G401 (cell line): ENCODE data around the gene MYOM1. TPM values are rescaled to one million over a fixed set of nuclear protein-coding genes. Genes with fewer than 3 reads are reported as not detected.
A peak's percentile ranks its signal among the peaks of the same experiment; 100 is the strongest.
"Not testable (repeated sequence)": the region's sequence is repeated elsewhere in the genome, so short reads cannot be mapped to it uniquely, and the experiment has no call there.

Source experiments
- DNase-seq: peaks from one replicate; pipeline ENCODE4 v3.0.0-alpha.2; 2015; ENCODE audit warnings: low spot score
- in situ Hi-C: cut with HindIII; loops from 2 replicates; pipeline ENCODE4 v1.10.0; 2016; ENCODE audit warnings: low sequenced_read_pairs, mixed read lengths
- total RNA-seq: library from RNA; depleted of rRNA; stranded (reverse); fragments of >200 nt; shearing (Covaris generic); gene quantifications from 2 replicates; pipeline ENCODE4 v1.2.3, GENCODE V29; 2014

Gene MYOM1
- total RNA-seq, 1 experiment from 2014 or later = 0.17 TPM

DNA sequence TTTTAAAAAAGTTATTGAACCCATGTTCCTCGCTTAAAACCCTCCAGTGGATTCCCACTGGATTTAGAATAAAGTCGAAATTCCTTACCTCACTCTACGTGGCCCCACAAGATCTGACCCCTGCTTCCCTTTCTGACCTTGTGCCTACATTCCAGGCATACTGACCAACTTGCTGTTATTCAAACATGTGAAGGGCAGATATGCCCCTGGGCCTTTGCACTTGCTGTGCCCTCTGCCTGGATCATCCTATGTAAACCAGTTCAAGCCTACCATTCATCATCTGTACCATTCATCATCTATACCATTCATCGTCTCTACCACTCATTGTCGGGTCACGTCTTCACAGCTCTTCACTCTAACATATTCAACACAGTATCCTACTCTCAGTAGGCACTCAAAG, 165.6 kb downstream of the MYOM1 start:
- in situ Hi-C loops = no loop called here
- no peak for DNase-seq

DNA sequence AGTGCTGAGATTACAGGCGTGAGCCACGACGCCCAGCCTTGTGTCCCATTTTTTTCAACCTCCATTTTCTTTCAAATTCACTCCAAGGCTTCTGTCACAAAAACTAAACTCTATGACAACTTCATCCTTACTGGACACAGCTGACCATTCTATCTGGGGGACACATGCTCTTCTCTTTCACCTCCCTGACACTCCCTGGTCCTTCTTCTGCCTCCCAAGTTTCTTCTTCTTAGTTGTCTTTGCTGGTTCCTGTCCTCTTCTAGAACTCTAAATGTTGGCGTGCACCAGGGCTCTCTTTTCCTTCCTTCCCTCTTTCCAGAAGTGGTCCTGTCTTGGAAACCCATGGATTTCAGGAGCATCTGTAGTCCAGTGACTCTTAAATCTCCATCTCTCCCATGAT, 166.7 kb downstream of the MYOM1 start:
- DNase-seq = no peak
- in situ Hi-C loops = no loop called here

DNA sequence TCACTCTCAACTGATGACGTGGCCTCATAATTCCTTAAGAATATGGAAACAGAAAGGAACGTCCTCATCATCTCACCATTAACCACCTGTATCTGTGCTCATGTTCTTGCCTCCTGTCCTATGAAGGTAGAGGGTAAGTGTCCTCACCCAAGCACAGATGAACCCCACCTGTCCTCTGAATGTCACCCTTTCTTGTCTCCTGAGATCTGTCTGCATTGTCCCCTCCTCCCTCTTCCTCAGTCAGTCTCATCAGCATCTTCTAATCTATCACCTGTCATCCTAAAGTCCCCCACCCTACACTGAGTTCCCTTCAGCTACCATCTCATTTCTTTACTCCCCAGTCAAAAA, 167.4 kb downstream of the MYOM1 start:
- no peak for DNase-seq
- in situ Hi-C loops = no loop called here

DNA sequence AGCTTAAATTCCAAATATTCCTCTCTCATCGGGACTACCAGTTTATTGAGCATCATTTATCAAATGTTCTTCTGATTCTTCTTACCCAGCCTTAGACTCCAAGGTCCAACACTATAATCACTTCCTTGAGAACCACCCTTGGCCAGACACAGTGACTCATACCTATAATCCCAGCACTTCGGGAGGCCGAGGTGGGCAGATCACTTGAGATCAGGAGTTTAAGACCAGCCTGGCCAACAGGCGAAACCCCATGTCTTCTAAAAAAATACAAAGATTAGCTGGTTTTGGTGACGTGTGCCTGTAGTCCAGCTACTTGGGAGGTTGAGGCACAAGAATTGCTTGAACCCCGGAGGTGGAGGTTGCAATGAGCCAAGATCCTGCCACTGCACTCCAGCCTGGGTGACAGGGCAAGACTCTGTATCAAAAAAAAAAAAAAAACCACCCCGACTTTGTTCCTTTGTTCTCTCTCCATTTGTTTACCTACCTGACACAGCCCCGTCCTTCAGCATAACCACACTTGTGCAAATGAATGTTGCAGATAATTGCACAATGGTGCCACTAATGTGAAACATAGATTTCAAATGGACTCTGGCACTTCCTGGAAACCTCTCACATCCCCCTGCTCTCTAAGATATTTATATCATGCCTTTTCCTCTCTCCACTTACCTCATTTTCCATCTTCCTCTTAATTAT, 167.9 kb downstream of the MYOM1 start:
- in situ Hi-C loops = no loop called here
- DNase-seq = no peak

DNA sequence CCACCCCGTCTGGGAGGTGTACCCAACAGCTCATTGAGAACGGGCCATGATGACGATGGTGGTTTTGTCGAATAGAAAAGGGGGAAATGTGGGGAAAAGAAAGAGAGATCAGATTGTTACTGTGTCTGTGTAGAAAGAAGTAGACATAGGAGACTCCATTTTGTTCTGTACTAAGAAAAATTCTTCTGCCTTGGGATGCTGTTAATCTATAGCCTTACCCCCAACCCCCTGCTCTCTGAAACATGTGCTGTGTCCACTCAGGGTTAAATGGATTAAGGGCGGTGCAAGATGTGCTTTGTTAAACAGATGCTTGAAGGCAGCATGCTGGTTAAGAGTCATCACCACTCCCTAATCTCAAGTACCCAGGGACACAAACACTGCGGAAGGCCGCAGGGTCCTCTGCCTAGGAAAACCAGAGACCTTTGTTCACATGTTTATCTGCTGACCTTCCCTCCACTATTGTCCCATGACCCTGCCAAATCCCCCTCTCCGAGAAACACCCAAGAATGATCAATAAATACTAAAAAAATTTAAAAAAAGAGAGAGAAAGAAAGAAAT, 169.8 kb downstream of the MYOM1 start:
- DNase-seq, in situ Hi-C loops: not testable (repeated sequence)

DNA sequence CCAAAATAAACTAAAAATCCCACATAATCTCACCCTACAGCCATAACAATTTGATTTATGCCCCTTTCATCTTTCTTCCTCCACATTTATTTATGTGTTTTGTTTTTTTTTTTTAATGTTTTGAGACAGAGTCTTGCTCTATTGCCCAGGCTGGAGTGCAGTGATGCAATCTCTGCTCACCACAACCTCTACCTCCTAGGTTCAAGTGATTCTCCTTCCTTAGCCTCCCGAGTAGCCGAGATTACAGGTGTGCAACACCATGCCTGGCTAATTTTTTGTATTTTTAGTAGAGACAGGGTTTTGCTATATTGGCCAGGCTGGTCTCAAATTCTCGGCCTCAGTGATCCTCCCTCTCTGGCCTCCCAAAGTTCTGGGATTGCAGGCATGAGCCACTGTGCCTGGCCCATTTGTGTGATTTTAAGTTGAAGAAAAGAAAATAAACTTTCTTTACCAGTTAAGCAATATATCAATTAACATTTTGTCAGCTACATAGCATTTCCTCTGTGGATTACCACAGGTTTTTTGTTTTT, 170.9 kb downstream of the MYOM1 start:
- no peak for DNase-seq
- in situ Hi-C loops = no loop called here

DNA sequence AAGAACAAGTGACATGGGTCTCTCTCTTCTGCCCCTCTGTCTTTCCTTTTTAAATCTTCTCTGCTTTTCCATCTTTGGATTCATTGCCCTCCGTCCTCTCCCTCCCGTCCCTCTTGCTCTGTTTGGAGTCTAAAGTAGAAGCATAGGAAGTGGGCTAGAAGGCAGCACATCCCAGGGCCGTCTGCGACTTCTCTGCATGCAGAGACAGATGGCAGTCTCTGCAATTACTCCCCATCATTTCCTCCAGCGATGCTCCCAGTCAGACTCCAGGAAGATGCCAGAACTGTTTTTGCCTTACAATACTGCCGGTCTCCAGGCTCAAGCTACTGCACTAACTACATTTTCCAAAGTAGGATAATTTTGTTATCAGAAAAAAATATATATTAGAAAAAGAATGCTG, 171.6 kb downstream of the MYOM1 start:
- in situ Hi-C loops = no loop called here

DNA sequence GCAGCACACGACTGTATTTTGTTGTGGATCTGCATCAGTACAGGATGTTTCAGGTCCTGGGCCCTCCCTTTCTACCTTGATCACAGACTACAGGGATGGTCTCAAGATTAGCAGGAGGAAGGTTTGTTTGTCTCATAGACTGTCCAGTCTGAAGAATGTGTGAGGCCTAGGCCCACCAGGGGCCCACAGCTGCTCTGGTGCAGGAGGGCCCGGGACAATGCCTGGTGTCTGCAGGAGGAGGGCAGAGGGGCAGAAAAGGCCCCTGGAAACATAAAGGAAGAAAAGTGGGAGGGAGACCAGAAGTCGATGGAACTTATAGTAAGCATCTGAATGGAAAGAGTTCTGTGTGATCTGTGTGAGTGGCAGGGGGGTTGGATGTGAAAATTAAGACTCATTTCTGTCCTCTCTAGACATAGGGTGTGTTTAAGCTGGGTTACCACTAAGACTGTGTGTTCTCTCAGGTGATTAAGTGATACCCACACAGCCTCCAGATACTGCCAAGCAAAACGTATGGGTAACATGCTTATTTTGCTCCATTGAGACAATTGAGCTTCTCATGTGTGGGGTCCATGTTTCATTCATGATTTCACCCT, 173.5 kb downstream of the MYOM1 start:
- DNase-seq = no peak
- in situ Hi-C loops = no loop called here

More for the DNA sequence above, 171.6 kb downstream of the MYOM1 start:
- DNase-seq = peak; percentile 90

DNA sequence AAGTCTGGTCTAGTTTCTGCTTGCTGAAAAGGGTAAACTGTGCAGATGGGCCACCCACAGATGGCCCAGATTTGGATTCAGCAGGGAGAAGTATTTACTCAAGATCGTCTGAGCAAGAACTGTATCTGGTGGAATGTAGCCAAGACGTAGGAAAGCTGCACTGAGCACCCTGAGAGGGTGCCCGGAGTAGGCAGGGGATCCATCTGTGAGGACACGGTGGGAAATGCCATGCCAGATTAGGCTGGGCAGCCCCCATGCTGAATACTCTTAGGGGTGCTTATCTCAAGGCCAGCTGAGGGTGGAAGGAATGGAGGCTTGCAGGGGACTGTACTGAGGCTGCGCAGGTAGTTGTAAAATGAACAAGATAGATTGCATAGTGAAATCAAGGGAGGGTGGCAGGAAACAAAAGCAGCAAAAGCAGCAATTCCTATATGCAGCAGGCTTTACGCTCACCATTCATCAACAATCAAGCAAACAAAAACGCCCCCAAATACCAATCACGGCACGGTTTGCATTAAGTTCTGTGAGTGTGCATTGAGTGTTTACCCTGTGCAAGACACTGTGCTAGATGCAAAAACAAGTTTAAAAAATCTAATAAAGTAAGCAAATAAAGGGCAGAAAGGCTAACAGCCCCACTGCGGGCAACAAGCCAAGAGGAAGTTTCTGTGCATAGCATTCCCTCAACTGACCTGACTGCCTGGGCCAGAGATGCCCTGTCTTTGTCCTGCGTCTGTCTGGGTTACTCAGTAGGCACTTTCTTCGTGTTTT, 174.7 kb downstream of the MYOM1 start:
- DNase-seq = peak; percentile 74

DNA sequence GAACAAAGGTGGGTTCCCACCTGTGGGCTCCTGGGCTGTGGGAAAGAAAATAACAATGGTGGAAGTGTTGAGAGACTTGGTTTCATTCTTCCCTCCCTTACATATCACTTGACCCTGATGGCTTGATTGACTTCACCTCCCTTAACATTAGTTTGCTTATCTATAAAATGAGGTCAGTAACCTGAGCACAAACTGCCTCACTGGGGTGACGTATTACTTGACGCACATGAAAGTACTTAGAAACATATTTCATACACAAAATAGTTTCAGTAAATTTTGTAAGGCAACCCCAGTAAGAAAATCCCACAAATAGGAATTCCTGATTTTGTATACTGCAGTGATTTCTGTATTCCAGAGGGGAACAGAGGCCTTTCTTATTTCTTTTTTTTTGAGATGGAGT, 177.4 kb downstream of the MYOM1 start:
- no peak for DNase-seq
- in situ Hi-C loops = no loop called here

More for the DNA sequence above, 174.7 kb downstream of the MYOM1 start:
- in situ Hi-C loops = no loop called here

DNA sequence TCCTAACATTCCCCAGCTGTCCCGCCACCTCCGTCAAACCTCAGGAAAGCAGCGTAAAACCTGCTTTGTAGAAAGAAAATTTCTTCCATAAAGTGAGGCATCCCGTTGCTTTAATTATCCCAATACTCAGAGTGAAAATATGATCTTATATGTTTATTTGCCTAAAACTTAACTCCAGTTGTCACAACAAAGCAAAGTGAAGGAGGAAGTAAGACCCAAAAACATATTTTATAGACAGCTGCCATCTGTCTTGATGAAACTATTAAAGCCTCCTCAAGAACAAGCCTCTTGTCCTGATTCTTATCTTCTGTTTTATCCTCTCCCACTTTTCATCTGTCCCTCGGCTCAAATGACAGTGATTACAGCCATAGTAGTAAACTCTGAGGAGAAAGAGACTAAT, 177.9 kb downstream of the MYOM1 start:
- DNase-seq = no peak
- in situ Hi-C loops = no loop called here

DNA sequence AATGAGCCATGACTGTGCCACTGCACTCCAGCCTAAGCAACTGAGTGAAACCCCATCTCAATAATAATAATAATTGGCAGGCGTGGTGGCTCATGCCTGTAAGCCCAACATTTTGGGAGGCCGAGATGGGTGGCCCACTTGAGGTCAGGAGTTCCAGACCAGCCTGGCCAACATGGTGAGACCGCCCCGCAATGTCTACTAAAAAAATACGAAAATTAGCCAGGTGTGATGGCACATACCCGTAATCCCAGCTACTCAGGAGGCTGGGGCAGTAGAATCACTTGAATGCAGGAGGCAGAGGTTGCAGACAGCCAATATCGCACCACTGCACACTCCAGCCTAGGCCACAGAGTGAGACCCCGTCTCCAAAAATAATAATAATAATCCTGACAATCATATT, 178.9 kb downstream of the MYOM1 start:
- in situ Hi-C loops = no loop called here
- DNase-seq = no peak

DNA sequence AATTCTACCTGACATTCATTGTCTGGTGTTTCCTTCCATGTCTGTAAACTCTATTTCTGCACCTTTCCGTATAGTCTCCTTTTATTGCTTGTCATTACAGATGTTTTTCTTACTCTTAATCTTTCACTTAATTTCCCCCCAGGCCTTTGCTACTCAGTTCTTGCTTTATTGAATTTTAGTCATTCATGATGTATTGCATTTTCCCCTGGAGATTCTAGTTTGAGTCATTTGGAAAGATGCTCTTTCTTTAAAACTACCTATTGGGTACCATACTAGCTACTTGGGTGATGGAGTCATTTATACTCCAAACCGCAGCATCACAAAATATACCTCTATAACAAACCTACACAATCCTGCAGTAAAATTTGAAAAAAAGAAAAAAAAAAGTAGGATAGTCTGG, 179.6 kb downstream of the MYOM1 start:
- in situ Hi-C loops = no loop called here
- no peak for DNase-seq

DNA sequence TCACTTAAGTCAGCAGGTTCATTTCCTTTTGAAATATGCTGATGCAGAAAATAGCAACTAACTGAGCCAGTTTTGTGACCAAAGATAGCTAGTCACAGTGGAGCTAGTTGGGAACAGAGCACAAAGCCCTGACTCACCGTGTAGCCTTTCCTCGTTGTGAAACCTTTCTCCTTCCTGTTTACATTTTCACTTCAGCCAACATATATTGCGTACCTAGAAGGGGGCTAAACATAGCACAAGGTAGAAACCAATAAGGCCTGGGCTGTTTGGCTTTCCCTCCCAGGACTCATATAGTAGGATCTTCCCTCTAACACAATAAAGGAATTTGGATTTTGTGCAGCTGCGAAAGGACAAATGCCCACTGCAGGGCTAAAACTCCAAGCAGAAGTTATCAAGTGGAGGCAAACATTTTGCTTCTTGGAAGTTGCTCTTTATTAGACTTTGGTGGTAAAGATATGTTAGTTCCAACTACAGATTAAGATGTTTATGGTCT, 182.3 kb downstream of the MYOM1 start:
- DNase-seq = no peak
- in situ Hi-C loops = no loop called here

DNA sequence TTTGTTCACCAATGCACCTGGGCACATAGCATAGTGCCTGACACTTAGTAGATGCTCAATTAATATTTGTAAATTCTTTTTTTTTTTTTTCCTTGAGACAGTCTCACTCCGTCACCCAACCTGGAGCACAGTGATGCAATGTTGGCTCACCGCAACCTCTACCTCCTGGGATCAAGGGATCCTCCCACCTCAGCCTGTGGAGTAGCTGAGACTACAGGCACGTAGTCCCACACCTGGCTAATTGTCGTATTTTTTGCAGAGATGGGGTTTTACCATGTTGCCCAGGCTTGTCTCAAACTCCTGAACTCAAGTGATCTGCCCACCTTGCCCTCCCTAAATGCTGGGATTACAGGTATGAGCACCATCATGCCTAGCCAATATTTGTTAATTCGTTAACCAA, 183.7 kb downstream of the MYOM1 start:
- no peak for DNase-seq
- in situ Hi-C loops = no loop called here

DNA sequence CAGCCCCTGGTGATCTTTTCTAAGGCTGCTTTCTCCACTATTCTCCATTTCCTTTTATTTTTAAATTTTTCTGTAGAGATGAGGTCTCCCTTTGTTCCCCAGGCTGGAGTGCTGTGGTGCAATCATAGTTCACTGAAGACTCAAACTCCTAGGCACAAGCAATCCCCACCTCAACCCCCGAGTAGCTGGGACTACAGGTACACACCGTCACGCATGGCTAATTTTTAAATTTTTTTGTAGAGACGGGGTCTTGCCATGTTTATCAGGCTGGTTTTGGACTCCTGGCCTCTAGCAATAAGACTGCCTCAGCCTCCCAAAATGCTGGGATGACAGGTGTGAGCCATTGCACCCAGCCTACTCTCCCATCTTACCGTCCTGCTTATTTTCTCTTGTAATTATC, 184.1 kb downstream of the MYOM1 start:
- no peak for DNase-seq
- in situ Hi-C loops = no loop called here

DNA sequence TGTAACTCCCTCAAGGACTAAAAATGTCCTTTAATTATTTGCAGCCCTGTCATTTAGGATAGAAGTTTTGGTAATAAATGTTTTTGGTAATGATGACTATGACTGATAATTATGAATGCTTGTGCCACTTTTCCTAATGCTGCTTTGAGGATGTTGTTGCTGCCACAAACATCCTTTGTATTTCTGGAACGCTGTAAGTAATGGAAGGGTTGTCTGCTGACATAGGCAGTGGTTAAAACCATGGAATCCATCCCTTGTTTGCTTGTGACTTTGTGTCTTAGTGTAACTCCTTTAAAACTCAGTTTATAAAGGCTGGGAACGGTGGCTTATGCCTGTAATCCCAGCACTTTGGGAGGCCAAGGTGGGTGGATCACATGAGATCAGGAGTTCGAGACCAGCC, 187.0 kb downstream of the MYOM1 start:
- in situ Hi-C loops = no loop called here
- DNase-seq = no peak

DNA sequence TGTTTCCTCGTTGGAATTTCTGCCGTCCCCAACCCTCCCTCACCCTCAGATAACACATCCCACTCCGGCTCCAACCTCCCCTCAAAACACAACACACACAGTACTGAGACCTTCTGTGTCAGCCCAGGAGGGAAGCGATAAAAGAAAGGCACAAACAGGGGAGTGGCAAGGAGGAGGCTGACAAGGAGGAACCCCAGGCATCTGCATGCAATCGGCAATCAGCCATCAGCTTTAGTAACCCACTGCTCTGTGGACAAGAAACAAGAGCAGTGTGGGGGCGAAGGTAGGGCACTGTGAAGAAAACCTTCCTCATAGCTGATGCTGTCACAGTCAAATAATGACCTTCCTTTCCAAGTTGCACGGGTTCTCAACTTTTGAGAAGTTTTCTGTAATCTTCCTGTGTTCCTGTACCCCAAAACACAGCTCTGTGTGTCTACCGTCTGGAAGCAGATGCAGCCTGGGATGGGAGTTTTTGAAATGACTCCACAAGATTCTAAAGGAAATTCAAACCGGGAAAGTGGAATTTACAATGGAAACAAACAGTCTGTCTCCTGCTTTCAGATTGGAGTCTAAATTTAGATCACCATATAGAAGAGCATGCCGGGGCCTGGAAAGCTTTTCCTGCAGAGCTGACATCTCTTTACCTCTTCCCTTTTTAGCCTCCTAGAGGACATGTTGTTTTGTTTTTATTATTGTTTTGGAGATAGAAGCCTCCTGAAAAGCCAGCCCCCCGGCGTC, 190.4 kb downstream of the MYOM1 start:
- DNase-seq = no peak
- in situ Hi-C loops = no loop called here

DNA sequence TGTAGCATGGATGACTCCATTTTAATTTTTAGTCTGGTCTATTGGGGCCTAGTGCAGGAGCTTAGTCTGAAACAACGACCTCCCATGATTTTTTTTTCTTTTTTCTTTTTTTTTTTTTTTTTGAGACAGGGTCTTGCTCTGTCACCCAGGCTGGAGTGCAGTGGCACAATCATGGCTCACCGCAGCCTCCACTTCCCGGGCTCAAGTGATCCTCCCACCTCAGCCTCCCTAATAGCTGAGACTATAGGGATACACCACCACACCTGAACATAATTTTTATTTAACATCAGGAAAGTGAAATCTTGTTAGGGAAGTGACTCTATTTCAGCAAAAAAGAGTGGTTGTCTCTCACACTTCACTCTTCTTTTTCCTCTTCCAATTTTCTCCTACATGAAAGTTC, 191.7 kb downstream of the MYOM1 start:
- DNase-seq, in situ Hi-C loops: not testable (repeated sequence)
